Measurements from ENCODE around the gene ISM1.

Gene ISM1

GRCh38 chr20:13271977-13272975 lies 51.2 kb downstream of the ISM1 start:
- Mint-ChIP-seq H3K9me3 (no peaks in the 10 kb centered on the region), H3K27ac (no peak overlapping the region), H3K27me3 (no peaks in the 10 kb centered on the region), H3K4me1 (ENCODE audit: low read depth) (no peaks in the 10 kb centered on the region), H3K36me3 (ENCODE audit: low read depth) (no peaks in the 10 kb centered on the region), H3K4me3 (no peak overlapping the region)
- intact Hi-C loops (cut with micrococcal nuclease): no loop called here

GRCh38 chr20:13274275-13274861 lies 53.3 kb downstream of the ISM1 start:
- Mint-ChIP-seq H3K4me1 (ENCODE audit: low read depth) (no peaks in the 10 kb centered on the region), H3K27ac (no peak overlapping the region)
- intact Hi-C loops (cut with micrococcal nuclease): no loop called here

GRCh38 chr20:13276945-13277541 lies 56.0 kb downstream of the ISM1 start:
- Mint-ChIP-seq H3K9me3 (no peaks in the 10 kb centered on the region), H3K36me3 (ENCODE audit: low read depth) (no peaks in the 10 kb centered on the region), H3K4me3 (no peak overlapping the region), H3K27me3 (no peaks in the 10 kb centered on the region), H3K27ac (no peak overlapping the region), H3K4me1 (ENCODE audit: low read depth) (no peaks in the 10 kb centered on the region)
- intact Hi-C loops (cut with micrococcal nuclease): no loop called here

More at GRCh38 chr20:13274275-13274861, 53.3 kb downstream of the ISM1 start:
- Mint-ChIP-seq H3K27me3 (no peaks in the 10 kb centered on the region), H3K4me3 (no peak overlapping the region), H3K9me3 (no peaks in the 10 kb centered on the region), H3K36me3 (ENCODE audit: low read depth) (no peaks in the 10 kb centered on the region)

- Mint-ChIP-seq H3K36me3 (ENCODE audit: low read depth) (no peaks in the 10 kb centered on the region), H3K27ac (no peak overlapping the region), H3K27me3 (no peaks in the 10 kb centered on the region), H3K9me3 (no peaks in the 10 kb centered on the region), H3K4me3 (no peak overlapping the region), H3K4me1 (ENCODE audit: low read depth) (no peaks in the 10 kb centered on the region)
- intact Hi-C loops (cut with micrococcal nuclease): no loop called here
Measured at GRCh38 chr20:13277663-13278295, 56.7 kb downstream of the ISM1 start.

- Mint-ChIP-seq H3K36me3 (ENCODE audit: low read depth) (no peaks in the 10 kb centered on the region), H3K27ac (no peak overlapping the region), H3K4me1 (ENCODE audit: low read depth) (no peaks in the 10 kb centered on the region), H3K4me3 (no peak overlapping the region), H3K9me3 (no peaks in the 10 kb centered on the region), H3K27me3 (no peaks in the 10 kb centered on the region)
- intact Hi-C loops (cut with micrococcal nuclease): no loop called here
Measured at GRCh38 chr20:13278812-13279570, 57.9 kb downstream of the ISM1 start.

- Mint-ChIP-seq H3K27me3 (no peaks in the 10 kb centered on the region), H3K4me3 (no peak overlapping the region), H3K4me1 (ENCODE audit: low read depth) (no peaks in the 10 kb centered on the region), H3K27ac (no peak overlapping the region), H3K9me3 (no peaks in the 10 kb centered on the region), H3K36me3 (ENCODE audit: low read depth) (no peaks in the 10 kb centered on the region)
- intact Hi-C loops (cut with micrococcal nuclease): no loop called here
Measured at GRCh38 chr20:13280609-13281324, 59.7 kb downstream of the ISM1 start.

GRCh38 chr20:13283869-13284829 lies 63.1 kb downstream of the ISM1 start:
- H3K36me3 Mint-ChIP-seq (ENCODE audit: low read depth): no peaks in the 10 kb centered on the region
- intact Hi-C loops (cut with micrococcal nuclease): no loop called here
- no peak overlapping the region for H3K4me3 Mint-ChIP-seq
- no peaks in the 10 kb centered on the region for H3K27me3 Mint-ChIP-seq
- H3K9me3 Mint-ChIP-seq: no peaks in the 10 kb centered on the region
- peaks cover under 1% of the 10 kb centered on the region for H3K4me1 Mint-ChIP-seq (ENCODE audit: low read depth)
- no peak overlapping the region for H3K27ac Mint-ChIP-seq

GRCh38 chr20:13284830-13285229 lies 63.8 kb downstream of the ISM1 start:
- H3K27me3 Mint-ChIP-seq: no peaks in the 10 kb centered on the region
- no peaks in the 10 kb centered on the region for H3K36me3 Mint-ChIP-seq (ENCODE audit: low read depth)
- intact Hi-C loops (cut with micrococcal nuclease): no loop called here
- H3K4me3 Mint-ChIP-seq: no peak overlapping the region
- H3K4me1 Mint-ChIP-seq (ENCODE audit: low read depth): peaks cover 6% of the 10 kb centered on the region
- H3K9me3 Mint-ChIP-seq: no peaks in the 10 kb centered on the region
- H3K27ac Mint-ChIP-seq: no peak overlapping the region

GRCh38 chr20:13285408-13285807 lies 64.3 kb downstream of the ISM1 start:
- H3K4me3 Mint-ChIP-seq: no peak overlapping the region
- H3K4me1 Mint-ChIP-seq (ENCODE audit: low read depth): peaks cover 11% of the 10 kb centered on the region
- no peaks in the 10 kb centered on the region for H3K36me3 Mint-ChIP-seq (ENCODE audit: low read depth)
- H3K27ac Mint-ChIP-seq: no peak overlapping the region
- H3K27me3 Mint-ChIP-seq: no peaks in the 10 kb centered on the region
- H3K9me3 Mint-ChIP-seq: no peaks in the 10 kb centered on the region
- intact Hi-C loops (cut with micrococcal nuclease): no loop called here

GRCh38 chr20:13286052-13286451 lies 65.0 kb downstream of the ISM1 start:
- Mint-ChIP-seq H3K9me3 (no peaks in the 10 kb centered on the region), H3K4me1 (ENCODE audit: low read depth) (peaks cover 11% of the 10 kb centered on the region)
- intact Hi-C loops (cut with micrococcal nuclease): no loop called here

GRCh38 chr20:13286607-13287006 lies 65.5 kb downstream of the ISM1 start:
- no peaks in the 10 kb centered on the region for H3K9me3 Mint-ChIP-seq
- H3K27ac Mint-ChIP-seq: no peak overlapping the region
- no peak overlapping the region for H3K4me3 Mint-ChIP-seq
- no peaks in the 10 kb centered on the region for H3K36me3 Mint-ChIP-seq (ENCODE audit: low read depth)
- peaks cover 11% of the 10 kb centered on the region for H3K4me1 Mint-ChIP-seq (ENCODE audit: low read depth)
- intact Hi-C loops (cut with micrococcal nuclease): no loop called here
- H3K27me3 Mint-ChIP-seq: no peaks in the 10 kb centered on the region

More at GRCh38 chr20:13286052-13286451, 65.0 kb downstream of the ISM1 start:
- Mint-ChIP-seq H3K4me3 (no peak overlapping the region), H3K36me3 (ENCODE audit: low read depth) (no peaks in the 10 kb centered on the region), H3K27ac (no peak overlapping the region), H3K27me3 (no peaks in the 10 kb centered on the region)

GRCh38 chr20:13288357-13288756 lies 67.3 kb downstream of the ISM1 start:
- Mint-ChIP-seq H3K4me1 (ENCODE audit: low read depth) (peaks cover 11% of the 10 kb centered on the region), H3K4me3 (no peak overlapping the region), H3K27me3 (no peaks in the 10 kb centered on the region), H3K9me3 (no peaks in the 10 kb centered on the region), H3K27ac (no peak overlapping the region), H3K36me3 (ENCODE audit: low read depth) (no peaks in the 10 kb centered on the region)
- intact Hi-C loops (cut with micrococcal nuclease): no loop called here
